Hepatocyte (in vitro differentiated cells): Measurements from ENCODE around the gene TNRC6A. TPM values are rescaled to one million over a fixed set of nuclear protein-coding genes. Genes with fewer than 3 reads are reported as not detected.

ENCODE experiments used
- DNase-seq: peaks from one replicate; pipeline ENCODE4 v3.0.0-alpha.2; 2016; ENCODE audit warnings: low spot score
- H2AFZ ChIP-seq: fragments of 200-600 bp; sonication (generic); 2 replicates; pipeline ENCODE4 v1.6.0; 2016; ENCODE audit warnings: antibody characterized with exemption, mild to moderate bottlenecking
- H3K27ac ChIP-seq: fragments of 200-600 bp; sonication (generic); 2 replicates; pipeline ENCODE4 v1.5.1; 2016; ENCODE audit warnings: mild to moderate bottlenecking
- H3K27me3 ChIP-seq: fragments of 200-600 bp; sonication (generic); 2 replicates; pipeline ENCODE4 v1.6.1; 2016
- H3K36me3 ChIP-seq: fragments of 200-600 bp; sonication (generic); replicated peaks from 2 replicates; pipeline ENCODE4 v1.5.1; 2016; ENCODE audit warnings: low read depth; ENCODE audit not compliant: insufficient read depth
- H3K4me1 ChIP-seq: fragments of 200-600 bp; sonication (generic); 2 replicates; pipeline ENCODE4 v1.5.1; 2016; ENCODE audit warnings: mild to moderate bottlenecking, moderate library complexity; ENCODE audit not compliant: insufficient read depth
- H3K4me2 ChIP-seq: fragments of 200-600 bp; sonication (generic); 2 replicates; pipeline ENCODE4 v1.6.0; 2016
- H3K4me3 ChIP-seq: fragments of 200-600 bp; sonication (generic); 2 replicates; pipeline ENCODE4 v1.5.1; 2016; ENCODE audit warnings: mild to moderate bottlenecking
- H3K79me2 ChIP-seq: fragments of 200-600 bp; sonication (generic); 2 replicates; pipeline ENCODE4 v1.6.0; 2017; ENCODE audit warnings: mild to moderate bottlenecking
- H3K9me2 ChIP-seq: fragments of 200-600 bp; sonication (generic); replicated peaks from 2 replicates; pipeline ENCODE4 v1.6.0; 2017; ENCODE audit warnings: mild to moderate bottlenecking; ENCODE audit not compliant: insufficient read depth
- H3K9me3 ChIP-seq: fragments of 200-600 bp; sonication (generic); 2 replicates; pipeline ENCODE4 v1.5.1; 2016; ENCODE audit warnings: low read depth, mild to moderate bottlenecking
- H4K20me1 ChIP-seq: fragments of 200-600 bp; sonication (generic); 2 replicates; pipeline ENCODE4 v1.6.0; 2016; ENCODE audit warnings: mild to moderate bottlenecking; ENCODE audit not compliant: insufficient read depth, poor library complexity, severe bottlenecking
- EZH2 ChIP-seq: fragments of 200-600 bp; sonication (generic); IDR thresholded peaks from 2 replicates; pipeline ENCODE4 v1.6.1; 2016; ENCODE audit warnings: antibody characterized with exemption, mild to moderate bottlenecking, borderline replicate concordance
- EZH2phosphoT487 ChIP-seq: fragments of 200-600 bp; sonication (generic); IDR thresholded peaks from one replicate; pipeline ENCODE4 v1.6.1; 2018; ENCODE audit warnings: antibody characterized with exemption, mild to moderate bottlenecking, low read depth, moderate library complexity; ENCODE audit not compliant: unreplicated experiment, severe bottlenecking
- WGBS: methylation state at CpG from one replicate; pipeline ENCODE4 v1.1.6; 2016; ENCODE audit warnings: low lambda C conversion rate; ENCODE audit errors: missing lambda C conversion rate; 5-methylcytosine and 5-hydroxymethylcytosine counted together
- polyA plus RNA-seq: library from polyadenylated mRNA; unstranded; fragments of >200 nt; fragmentation: Nextera tagmentation; extraction: Ambion mirVana; gene quantifications from 2 replicates; pipeline ENCODE4 v1.2.1, GENCODE V29; 2016
- total RNA-seq: library from RNA; depleted of rRNA; stranded (reverse); fragments of >200 nt; gene quantifications from 2 replicates; pipeline ENCODE4 v1.2.3, GENCODE V29; 2014
- TF ChIP-seq, protein P1 (sequence below): fragments of 200-600 bp; sonication (generic); IDR thresholded peaks from 2 replicates; pipeline ENCODE4 v1.5.1; 2016; ENCODE audit warnings: antibody characterized with exemption, mild to moderate bottlenecking; ENCODE audit not compliant: poor library complexity

TNRC6A gene
- total and polyA plus RNA-seq, 2 experiments from 2014 or later = 17.1 to 52.8 TPM

DNA sequence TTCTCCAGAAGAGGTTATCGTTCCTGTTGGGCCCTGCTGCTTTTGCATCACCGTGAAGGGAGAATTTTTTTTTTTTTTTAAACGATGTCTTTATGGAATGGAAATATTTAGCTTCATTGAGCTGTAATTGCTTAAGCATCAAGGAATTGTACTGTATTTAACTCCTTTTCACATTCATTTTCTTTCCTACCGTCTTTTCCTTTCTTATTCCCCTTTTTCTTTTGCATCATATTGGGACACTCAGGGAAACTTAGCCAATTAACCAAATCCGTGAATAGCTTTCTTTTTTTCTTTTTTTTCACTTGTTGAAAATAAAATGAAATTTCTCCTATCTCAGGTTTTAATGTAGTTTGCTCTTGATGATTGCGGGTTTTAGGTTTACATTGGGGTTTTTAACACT lies 1.5 kb downstream of the TNRC6A start:
- H3K4me2 ChIP-seq = peak overlapping the region; percentile 81
- H3K4me1 ChIP-seq = peaks cover 15% of the 10 kb centered on the region
- H3K27ac ChIP-seq = peak overlapping the region; percentile 98
- no peak overlapping the region for H2AFZ ChIP-seq
- no peaks in the 10 kb centered on the region for H3K9me2 ChIP-seq
- peaks cover 58% of the 10 kb centered on the region for H4K20me1 ChIP-seq
- WGBS = 18% methylated on average over 6 of the region's 6 CpGs
- no peak for DNase-seq
- TF ChIP-seq EZH2phosphoT487 = no peak
- no peak for TF ChIP-seq EZH2
- TF ChIP-seq, protein P1, sequence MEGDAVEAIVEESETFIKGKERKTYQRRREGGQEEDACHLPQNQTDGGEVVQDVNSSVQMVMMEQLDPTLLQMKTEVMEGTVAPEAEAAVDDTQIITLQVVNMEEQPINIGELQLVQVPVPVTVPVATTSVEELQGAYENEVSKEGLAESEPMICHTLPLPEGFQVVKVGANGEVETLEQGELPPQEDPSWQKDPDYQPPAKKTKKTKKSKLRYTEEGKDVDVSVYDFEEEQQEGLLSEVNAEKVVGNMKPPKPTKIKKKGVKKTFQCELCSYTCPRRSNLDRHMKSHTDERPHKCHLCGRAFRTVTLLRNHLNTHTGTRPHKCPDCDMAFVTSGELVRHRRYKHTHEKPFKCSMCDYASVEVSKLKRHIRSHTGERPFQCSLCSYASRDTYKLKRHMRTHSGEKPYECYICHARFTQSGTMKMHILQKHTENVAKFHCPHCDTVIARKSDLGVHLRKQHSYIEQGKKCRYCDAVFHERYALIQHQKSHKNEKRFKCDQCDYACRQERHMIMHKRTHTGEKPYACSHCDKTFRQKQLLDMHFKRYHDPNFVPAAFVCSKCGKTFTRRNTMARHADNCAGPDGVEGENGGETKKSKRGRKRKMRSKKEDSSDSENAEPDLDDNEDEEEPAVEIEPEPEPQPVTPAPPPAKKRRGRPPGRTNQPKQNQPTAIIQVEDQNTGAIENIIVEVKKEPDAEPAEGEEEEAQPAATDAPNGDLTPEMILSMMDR = no peak
- no peaks in the 10 kb centered on the region for H3K27me3 ChIP-seq
- H3K36me3 ChIP-seq = no peaks in the 10 kb centered on the region
- no peaks in the 10 kb centered on the region for H3K9me3 ChIP-seq
- H3K4me3 ChIP-seq = peak overlapping the region; percentile 97
- peaks cover 65% of the 10 kb centered on the region for H3K79me2 ChIP-seq

DNA sequence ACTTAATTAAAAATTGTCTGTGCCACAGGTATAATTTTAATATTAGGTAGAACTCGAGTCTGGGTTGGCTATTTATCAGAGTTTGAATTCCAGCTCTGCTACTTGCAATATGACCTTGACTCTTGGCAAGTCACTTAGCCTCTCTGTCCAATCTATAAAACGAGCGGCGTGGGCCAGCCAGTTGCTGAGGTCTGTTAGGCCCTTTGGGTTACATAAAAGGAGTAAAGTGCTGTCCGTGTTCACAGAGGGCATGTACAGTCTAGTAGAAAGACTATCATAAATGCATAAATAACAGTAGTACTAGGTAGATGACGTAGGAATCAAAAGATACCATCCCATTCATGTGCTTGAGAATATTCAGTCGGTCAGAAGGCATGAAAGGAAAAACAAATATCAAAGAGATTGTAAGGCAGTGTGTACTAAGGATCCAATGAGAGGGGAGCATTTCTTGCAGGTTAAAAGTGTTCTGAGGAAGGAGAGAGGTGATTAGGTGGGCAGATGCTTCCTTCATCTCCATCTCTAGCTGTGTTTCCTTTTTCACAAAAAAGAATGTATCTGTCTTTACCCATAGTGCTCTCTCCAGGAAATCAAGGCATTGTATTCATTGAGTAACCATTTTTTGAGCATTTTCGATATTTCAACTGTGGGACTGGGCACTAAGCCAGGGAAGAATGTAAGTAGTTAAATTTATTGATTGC lies 2.4 kb downstream of the TNRC6A start:
- Histone ChIP-seq H3K36me3 (no peaks in the 10 kb centered on the region), H3K9me2 (no peaks in the 10 kb centered on the region), H3K9me3 (no peaks in the 10 kb centered on the region), H4K20me1 (peaks cover 68% of the 10 kb centered on the region), H3K4me2 (peak overlapping the region; percentile 81), H3K27me3 (no peaks in the 10 kb centered on the region), H3K79me2 (peaks cover 75% of the 10 kb centered on the region), H3K27ac (no peak overlapping the region), H3K4me1 (peaks cover 16% of the 10 kb centered on the region), H3K4me3 (no peak overlapping the region), H2AFZ (no peak overlapping the region)
- no peak for DNase-seq
- 58% methylated on average over 8 of the region's 8 CpGs for WGBS
- TF ChIP-seq EZH2phosphoT487 (no peak), EZH2 (no peak)
- TF ChIP-seq, protein P1 = no peak

DNA sequence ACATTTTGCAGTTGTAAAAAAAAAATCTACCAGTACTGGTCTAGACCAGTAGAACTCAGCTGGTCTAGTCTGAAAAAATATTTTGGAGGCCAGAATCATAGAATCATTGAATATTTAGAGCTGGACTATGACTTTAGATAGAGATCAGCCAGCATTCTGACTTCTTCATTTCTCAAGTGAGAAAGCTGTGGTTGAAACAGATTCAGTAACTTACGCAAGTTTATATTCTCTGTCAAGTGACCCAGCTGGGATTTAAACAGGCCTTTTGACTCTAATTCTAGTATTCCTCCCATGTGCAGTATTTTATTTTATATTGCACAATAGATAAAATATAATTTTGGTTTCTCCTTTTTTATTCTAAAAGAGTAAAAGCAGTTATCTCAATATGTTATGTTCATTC lies 4.9 kb downstream of the TNRC6A start:
- 73% methylated on average over 1 of the region's 1 CpG for WGBS
- Histone ChIP-seq H3K4me3 (no peak overlapping the region), H3K4me1 (peaks cover 30% of the 10 kb centered on the region), H3K9me2 (no peaks in the 10 kb centered on the region), H3K27me3 (no peaks in the 10 kb centered on the region), H4K20me1 (peaks cover 91% of the 10 kb centered on the region), H3K4me2 (no peak overlapping the region), H3K27ac (no peak overlapping the region), H3K79me2 (peaks cover 93% of the 10 kb centered on the region), H2AFZ (no peak overlapping the region), H3K9me3 (no peaks in the 10 kb centered on the region), H3K36me3 (no peaks in the 10 kb centered on the region)
- no peak for TF ChIP-seq EZH2
- TF ChIP-seq, protein P1 = no peak
- TF ChIP-seq EZH2phosphoT487 = no peak
- DNase-seq = no peak
